Upper lobe of right lung (tissue), 1 donor: ENCODE data around the gene KHK. TPM values are rescaled to one million over a fixed set of nuclear protein-coding genes. Genes with fewer than 3 reads are reported as not detected.

Source experiments
- ATAC-seq: fragments of 200-7000 bp; cut with Tn5 transposase; one replicate; pipeline ENCODE4 v1.9.1; 2020; ENCODE audit warnings: mild to moderate bottlenecking, moderate library complexity
- DNase-seq: peaks from one replicate; pipeline ENCODE4 v3.0.0-alpha.2; 2020
- H3K27ac ChIP-seq: fragments of 200-600 bp; one replicate; pipeline ENCODE4 v1.8.0; 2022
- H3K27me3 ChIP-seq: fragments of 200-600 bp; one replicate; pipeline ENCODE4 v1.8.0; 2022; ENCODE audit warnings: mild to moderate bottlenecking
- H3K36me3 ChIP-seq: fragments of 200-600 bp; one replicate; pipeline ENCODE4 v1.8.0; 2022
- H3K4me1 ChIP-seq: fragments of 200-600 bp; one replicate; pipeline ENCODE4 v1.8.0; 2022
- H3K4me3 ChIP-seq: fragments of 200-600 bp; one replicate; pipeline ENCODE4 v1.8.0; 2022; ENCODE audit warnings: mild to moderate bottlenecking
- H3K9me3 ChIP-seq: fragments of 200-600 bp; one replicate; pipeline ENCODE4 v1.8.0; 2022
- CTCF ChIP-seq: fragments of 200-600 bp; IDR thresholded peaks from one replicate; pipeline ENCODE4 v1.8.0; 2022; ENCODE audit warnings: antibody characterized with exemption
- intact Hi-C: fragments of 100-400 bp; cut with DNase I; formaldehyde crosslinking; loops from one replicate; pipeline ENCODE4 v1.11.0; 2022
- total RNA-seq: library from RNA; stranded (reverse); fragmentation: NEBNext Ultra II Directional; extraction: Animal tissue kit (Norgen Biotek cat#: 25700); gene quantifications from one replicate; pipeline ENCODE4 v1.2.1, GENCODE V29; 2021
- donor health status: DM: no; HTN: yes; CAD: no; lungs with severe emphysema.

Gene KHK
- total RNA-seq, 1 donor from 2014 or later, result 4.9 TPM

- ATAC-seq (no peak), DNase-seq (no peak)
- Histone ChIP-seq H3K27me3 (no peaks in the 10 kb centered on the region), H3K36me3 (no peaks in the 10 kb centered on the region), H3K4me1 (peaks cover 6% of the 10 kb centered on the region), H3K27ac (no peak overlapping the region), H3K4me3 (no peak overlapping the region), H3K9me3 (no peaks in the 10 kb centered on the region)
- intact Hi-C loops, result no loop called here
- no peak for TF ChIP-seq CTCF
These were observed 51.5 kb downstream of the KHK start for GRCh38 chr2:27138111-27138510.

DNA sequence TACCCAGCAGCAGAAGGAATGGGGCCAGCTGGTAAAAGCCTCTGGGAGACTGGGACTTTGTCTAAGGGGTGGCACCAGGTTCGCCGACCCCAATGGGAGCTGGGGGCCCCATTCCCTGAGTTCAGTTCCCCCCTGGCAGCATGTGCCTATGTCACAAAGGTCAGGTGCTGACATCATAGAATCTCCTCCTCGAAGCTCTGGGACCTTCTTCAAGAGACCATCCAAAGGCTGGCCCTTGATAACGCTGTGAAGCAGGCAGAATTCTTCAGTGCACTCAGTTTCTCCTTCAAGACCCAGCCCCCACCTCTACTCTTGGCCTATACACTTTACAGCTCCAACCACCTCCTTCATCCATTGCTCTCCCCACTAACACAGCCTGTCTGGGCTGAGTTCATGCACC is 52.7 kb downstream of the KHK start, which contains the start of gene PRR30:
Gene PRR30 (minus strand): TSS at position 101 of the 400 bp plus-strand sequence. CDS start 1,081 bp downstream, outside the sequence.
- ATAC-seq (no peak), DNase-seq (no peak)
- Histone ChIP-seq H3K4me1 (no peaks in the 10 kb centered on the region), H3K9me3 (no peaks in the 10 kb centered on the region), H3K27ac (no peak within 1 kb of the TSS), H3K27me3 (no peaks in the 10 kb centered on the region), H3K36me3 (no peaks in the 10 kb centered on the region), H3K4me3 (no peak within 1 kb of the TSS)
- intact Hi-C loops, result no loop called here
- TF ChIP-seq CTCF, result no peak

DNA sequence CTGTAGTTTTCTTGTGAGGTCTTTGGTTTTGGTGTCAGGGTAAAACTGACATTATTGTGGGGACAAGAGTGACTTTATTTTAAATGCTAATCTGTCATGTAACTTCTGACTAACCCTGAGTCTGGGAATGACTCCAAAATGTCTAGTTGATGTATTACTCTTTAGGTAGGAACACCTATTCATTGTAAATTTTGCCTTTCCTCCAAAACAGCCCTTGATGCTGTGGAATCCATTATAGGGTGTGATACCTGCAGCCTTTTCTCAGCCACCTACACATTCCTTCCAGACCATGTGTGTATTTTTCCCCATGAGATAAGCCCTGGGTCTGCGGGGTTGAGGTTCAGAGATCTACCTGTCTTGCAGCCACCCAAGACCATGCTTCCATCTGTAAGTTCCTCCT is 56.7 kb downstream of the KHK start:
- no peaks in the 10 kb centered on the region for H3K9me3 ChIP-seq
- no peak for TF ChIP-seq CTCF
- DNase-seq (no peak), ATAC-seq (no peak)
- intact Hi-C loops, result no loop called here
- H3K4me1 ChIP-seq, result no peaks in the 10 kb centered on the region
- H3K27ac ChIP-seq, result no peak overlapping the region
- no peaks in the 10 kb centered on the region for H3K27me3 ChIP-seq
- H3K4me3 ChIP-seq, result no peak overlapping the region
- no peaks in the 10 kb centered on the region for H3K36me3 ChIP-seq

GRCh38 chr2:27145682-27146081 is 59.1 kb downstream of the KHK start:
- no peak for TF ChIP-seq CTCF
- H3K4me1 ChIP-seq, result no peaks in the 10 kb centered on the region
- no peaks in the 10 kb centered on the region for H3K9me3 ChIP-seq
- no peaks in the 10 kb centered on the region for H3K36me3 ChIP-seq
- DNase-seq (no peak), ATAC-seq (no peak)
- H3K27me3 ChIP-seq, result no peaks in the 10 kb centered on the region
- intact Hi-C loops, result no loop called here
- H3K4me3 ChIP-seq, result no peak overlapping the region
- H3K27ac ChIP-seq, result no peak overlapping the region

GRCh38 chr2:27147935-27148334 is 61.4 kb downstream of the KHK start:
- no peaks in the 10 kb centered on the region for H3K9me3 ChIP-seq
- no peak overlapping the region for H3K4me3 ChIP-seq
- intact Hi-C loops, result no loop called here
- H3K27ac ChIP-seq, result no peak overlapping the region
- H3K27me3 ChIP-seq, result no peaks in the 10 kb centered on the region
- no peaks in the 10 kb centered on the region for H3K36me3 ChIP-seq
- H3K4me1 ChIP-seq, result no peaks in the 10 kb centered on the region
- no peak for TF ChIP-seq CTCF
- DNase-seq, result no peak
- no peak for ATAC-seq

GRCh38 chr2:27148801-27149439 is 62.3 kb downstream of the KHK start, which contains the start of gene TCF23:
Gene TCF23 (plus strand): TSS chr2:27149004. CDS start chr2:27149134, 130 bp downstream.
- Histone ChIP-seq H3K4me3 (no peak within 1 kb of the TSS), H3K27ac (no peak within 1 kb of the TSS), H3K36me3 (no peaks in the 10 kb centered on the region), H3K9me3 (no peaks in the 10 kb centered on the region), H3K27me3 (no peaks in the 10 kb centered on the region), H3K4me1 (no peaks in the 10 kb centered on the region)
- DNase-seq (no peak), ATAC-seq (no peak)
- intact Hi-C loops, result no loop called here
- TF ChIP-seq CTCF, result no peak
